Suprapubic skin (tissue), 4 donors: ENCODE measurements around the gene WNT6. TPM values are rescaled to one million over a fixed set of nuclear protein-coding genes. Genes with fewer than 3 reads are reported as not detected.
A peak's percentile ranks its signal among the peaks of the same experiment; 100 is the strongest.

Experiments
- DNase-seq, 2 donors: peaks; one replicate each; pipeline ENCODE4 v3.0.0-alpha.2; 2019; ENCODE audit warnings: low spot score in 2 of 2
- H3K27ac ChIP-seq: fragments of 200-600 bp; sonication (generic); one replicate; pipeline ENCODE4 v1.5.1; 2019
- H3K27me3 ChIP-seq: fragments of 200-600 bp; sonication (generic); one replicate; pipeline ENCODE4 v1.5.1; 2019
- H3K36me3 ChIP-seq: fragments of 200-600 bp; sonication (generic); one replicate; pipeline ENCODE4 v1.5.1; 2019
- H3K4me1 ChIP-seq: fragments of 200-600 bp; sonication (generic); one replicate; pipeline ENCODE4 v1.5.1; 2019
- H3K4me3 ChIP-seq: fragments of 200-600 bp; sonication (generic); one replicate; pipeline ENCODE4 v1.5.1; 2019; ENCODE audit warnings: mild to moderate bottlenecking
- H3K9me3 ChIP-seq: fragments of 200-600 bp; sonication (generic); one replicate; pipeline ENCODE4 v1.5.1; 2019
- CTCF ChIP-seq, 2 donors: fragments of 200-600 bp in 1 of 2; fragments of 450-650 bp in 1 of 2; sonication (generic) in 1 of 2; IDR thresholded peaks; one replicate each; pipeline ENCODE4 v1.5.1; 2016 to 2019; ENCODE audit warnings: antibody characterized with exemption in 2 of 2, mild to moderate bottlenecking in 1 of 2, moderate library complexity in 1 of 2
- EP300 ChIP-seq: sonication (generic); formaldehyde crosslinking; IDR thresholded peaks from one replicate; pipeline ENCODE4 v1.6.1; 2017; ENCODE audit warnings: antibody characterized with exemption
- POLR2A ChIP-seq, 2 donors: fragments of 450-650 bp; IDR thresholded peaks; one replicate each; pipeline ENCODE4 v1.6.1; 2017; ENCODE audit warnings: antibody characterized with exemption in 2 of 2, mild to moderate bottlenecking in 2 of 2, moderate library complexity in 2 of 2
- POLR2AphosphoS5 ChIP-seq, 3 donors: sonication (generic); formaldehyde crosslinking; IDR thresholded peaks; one replicate each; pipeline ENCODE4 v1.6.1; 2017; ENCODE audit warnings: antibody characterized with exemption in 3 of 3
- WGBS: methylation state at CpG from one replicate; pipeline ENCODE4 v1.1.5; 2018; 5-methylcytosine and 5-hydroxymethylcytosine counted together
- total RNA-seq, 4 donors: library from RNA; depleted of rRNA; stranded (reverse); fragments of >200 nt; gene quantifications; one replicate each; pipeline ENCODE4 v1.1.0, GENCODE V29; 2016

WNT6 gene
- total RNA-seq, 4 donors from 2014 or later, result 1.4 to 3.7 (median 2.3) TPM

DNA sequence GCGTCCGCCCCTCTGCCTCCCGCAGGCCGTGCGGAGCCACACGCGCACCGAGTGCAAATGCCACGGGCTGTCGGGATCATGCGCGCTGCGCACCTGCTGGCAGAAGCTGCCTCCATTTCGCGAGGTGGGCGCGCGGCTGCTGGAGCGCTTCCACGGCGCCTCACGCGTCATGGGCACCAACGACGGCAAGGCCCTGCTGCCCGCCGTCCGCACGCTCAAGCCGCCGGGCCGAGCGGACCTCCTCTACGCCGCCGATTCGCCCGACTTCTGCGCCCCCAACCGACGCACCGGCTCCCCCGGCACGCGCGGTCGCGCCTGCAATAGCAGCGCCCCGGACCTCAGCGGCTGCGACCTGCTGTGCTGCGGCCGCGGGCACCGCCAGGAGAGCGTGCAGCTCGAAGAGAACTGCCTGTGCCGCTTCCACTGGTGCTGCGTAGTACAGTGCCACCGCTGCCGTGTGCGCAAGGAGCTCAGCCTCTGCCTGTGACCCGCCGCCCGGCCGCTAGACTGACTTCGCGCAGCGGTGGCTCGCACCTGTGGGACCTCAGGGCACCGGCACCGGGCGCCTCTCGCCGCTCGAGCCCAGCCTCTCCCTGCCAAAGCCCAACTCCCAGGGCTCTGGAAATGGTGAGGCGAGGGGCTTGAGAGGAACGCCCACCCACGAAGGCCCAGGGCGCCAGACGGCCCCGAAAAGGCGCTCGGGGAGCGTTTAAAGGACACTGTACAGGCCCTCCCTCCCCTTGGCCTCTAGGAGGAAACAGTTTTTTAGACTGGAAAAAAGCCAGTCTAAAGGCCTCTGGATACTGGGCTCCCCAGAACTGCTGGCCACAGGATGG is 14.0 kb downstream of the WNT6 start:
- WGBS, result 82% methylated on average over 52 of the region's 86 CpGs
- H3K27me3 ChIP-seq, result peaks cover 80% of the 10 kb centered on the region
- DNase-seq, result no peak

DNA sequence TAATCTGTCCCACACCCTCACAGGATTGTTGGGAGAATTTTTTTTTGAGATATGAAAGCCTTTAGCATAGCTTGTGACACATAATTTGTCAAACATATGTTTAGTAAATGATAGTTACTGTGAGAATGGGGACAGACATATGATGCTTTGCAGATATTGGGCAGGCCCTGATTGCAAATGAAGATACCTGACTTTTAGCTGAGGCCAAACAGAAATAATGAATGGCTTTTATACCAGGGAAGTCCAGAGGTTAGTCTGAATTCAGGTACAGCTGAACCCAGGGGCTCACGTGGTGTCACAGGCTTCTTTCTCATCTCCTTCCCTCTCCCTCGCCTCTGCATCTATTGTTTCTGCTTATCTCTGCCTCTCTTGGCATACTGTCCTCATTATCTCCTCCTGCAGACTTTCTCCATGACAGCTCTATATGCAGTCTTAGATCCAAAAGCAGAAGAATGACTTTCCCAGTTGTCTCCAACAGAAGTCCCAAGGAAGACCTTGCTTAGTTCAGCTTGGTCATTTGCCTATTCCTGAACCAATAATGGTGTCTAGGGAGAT is 16.2 kb downstream of the WNT6 start:
- peaks cover 83% of the 10 kb centered on the region for H3K27me3 ChIP-seq
- no peaks in the 10 kb centered on the region for H3K9me3 ChIP-seq
- peaks cover 32% of the 10 kb centered on the region for H3K4me1 ChIP-seq
- TF ChIP-seq POLR2A (IDR thresholded peaks at IDR 0.05) (no peak), POLR2AphosphoS5 (IDR thresholded peaks at IDR 0.05) (no peak), EP300 (no peak), CTCF (IDR thresholded peaks at IDR 0.05) (no peak)
- H3K4me3 ChIP-seq, result no peak overlapping the region
- 62% methylated on average over 2 of the region's 2 CpGs for WGBS
- H3K27ac ChIP-seq, result no peak overlapping the region
- DNase-seq, result no peak
- H3K36me3 ChIP-seq, result no peaks in the 10 kb centered on the region

More for the DNA sequence above, 14.0 kb downstream of the WNT6 start:
- TF ChIP-seq CTCF (IDR thresholded peaks at IDR 0.05), result no peak
- TF ChIP-seq EP300, result no peak
- TF ChIP-seq POLR2AphosphoS5 (IDR thresholded peaks at IDR 0.05), result no peak
- Histone ChIP-seq H3K27ac (no peak overlapping the region), H3K4me3 (no peak overlapping the region), H3K4me1 (peaks cover 14% of the 10 kb centered on the region), H3K36me3 (no peaks in the 10 kb centered on the region), H3K9me3 (no peaks in the 10 kb centered on the region)

GRCh38 chr2:218876562-218877219 is 17.1 kb downstream of the WNT6 start:
- no peak for DNase-seq
- Histone ChIP-seq H3K4me3 (no peak overlapping the region), H3K4me1 (peaks cover 29% of the 10 kb centered on the region), H3K27me3 (peaks cover 83% of the 10 kb centered on the region), H3K36me3 (no peaks in the 10 kb centered on the region), H3K9me3 (no peaks in the 10 kb centered on the region), H3K27ac (no peak overlapping the region)
- TF ChIP-seq POLR2AphosphoS5 (IDR thresholded peaks at IDR 0.05), result no peak
- peak; percentile 92 to 98 for TF ChIP-seq CTCF (IDR thresholded peaks at IDR 0.05)
- 0% methylated on average over 3 of the region's 3 CpGs for WGBS

GRCh38 chr2:218877331-218877730 is 17.7 kb downstream of the WNT6 start:
- no peak for TF ChIP-seq POLR2A (IDR thresholded peaks at IDR 0.05)
- no peak for TF ChIP-seq POLR2AphosphoS5 (IDR thresholded peaks at IDR 0.05)
- TF ChIP-seq EP300, result no peak
- no peak for TF ChIP-seq CTCF (IDR thresholded peaks at IDR 0.05)
- WGBS, result 74% methylated on average over 5 of the region's 6 CpGs
- Histone ChIP-seq H3K27ac (no peak overlapping the region), H3K36me3 (no peaks in the 10 kb centered on the region), H3K4me3 (no peak overlapping the region), H3K27me3 (peaks cover 82% of the 10 kb centered on the region), H3K4me1 (peaks cover 28% of the 10 kb centered on the region), H3K9me3 (no peaks in the 10 kb centered on the region)
- DNase-seq, result no peak

DNA sequence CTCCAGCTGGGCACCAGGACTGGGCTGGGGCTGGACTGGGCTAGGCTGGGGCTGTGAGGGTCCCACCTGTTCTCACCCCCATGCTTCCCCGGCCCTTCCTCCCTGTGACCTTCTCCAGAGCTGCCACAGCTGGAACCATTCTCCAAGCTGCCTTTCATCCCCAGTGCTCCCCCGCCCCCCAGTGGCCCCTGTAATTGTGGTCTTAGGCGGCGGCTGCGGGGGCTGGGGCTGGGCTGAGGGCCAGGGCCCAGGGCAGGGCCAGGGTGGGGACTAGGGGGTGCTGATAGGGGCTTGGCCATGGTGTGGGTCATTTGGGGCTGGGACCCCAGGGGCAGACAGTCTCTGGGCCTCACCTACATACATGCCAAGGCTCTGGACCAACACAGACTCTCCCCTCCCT is 18.3 kb downstream of the WNT6 start:
- peaks cover 34% of the 10 kb centered on the region for H3K4me1 ChIP-seq
- WGBS, result 57% methylated on average over 1 of the region's 5 CpGs

More for the DNA sequence above, 18.3 kb downstream of the WNT6 start:
- Histone ChIP-seq H3K27ac (no peak overlapping the region), H3K36me3 (no peaks in the 10 kb centered on the region), H3K9me3 (no peaks in the 10 kb centered on the region), H3K27me3 (peaks cover 76% of the 10 kb centered on the region), H3K4me3 (no peak overlapping the region)
- no peak for DNase-seq
- TF ChIP-seq EP300, result no peak
- TF ChIP-seq POLR2AphosphoS5 (IDR thresholded peaks at IDR 0.05), result no peak
- no peak for TF ChIP-seq POLR2A (IDR thresholded peaks at IDR 0.05)
- no peak for TF ChIP-seq CTCF (IDR thresholded peaks at IDR 0.05)
